ENCODE results near the gene SUN1.

The SUN1 gene

DNA sequence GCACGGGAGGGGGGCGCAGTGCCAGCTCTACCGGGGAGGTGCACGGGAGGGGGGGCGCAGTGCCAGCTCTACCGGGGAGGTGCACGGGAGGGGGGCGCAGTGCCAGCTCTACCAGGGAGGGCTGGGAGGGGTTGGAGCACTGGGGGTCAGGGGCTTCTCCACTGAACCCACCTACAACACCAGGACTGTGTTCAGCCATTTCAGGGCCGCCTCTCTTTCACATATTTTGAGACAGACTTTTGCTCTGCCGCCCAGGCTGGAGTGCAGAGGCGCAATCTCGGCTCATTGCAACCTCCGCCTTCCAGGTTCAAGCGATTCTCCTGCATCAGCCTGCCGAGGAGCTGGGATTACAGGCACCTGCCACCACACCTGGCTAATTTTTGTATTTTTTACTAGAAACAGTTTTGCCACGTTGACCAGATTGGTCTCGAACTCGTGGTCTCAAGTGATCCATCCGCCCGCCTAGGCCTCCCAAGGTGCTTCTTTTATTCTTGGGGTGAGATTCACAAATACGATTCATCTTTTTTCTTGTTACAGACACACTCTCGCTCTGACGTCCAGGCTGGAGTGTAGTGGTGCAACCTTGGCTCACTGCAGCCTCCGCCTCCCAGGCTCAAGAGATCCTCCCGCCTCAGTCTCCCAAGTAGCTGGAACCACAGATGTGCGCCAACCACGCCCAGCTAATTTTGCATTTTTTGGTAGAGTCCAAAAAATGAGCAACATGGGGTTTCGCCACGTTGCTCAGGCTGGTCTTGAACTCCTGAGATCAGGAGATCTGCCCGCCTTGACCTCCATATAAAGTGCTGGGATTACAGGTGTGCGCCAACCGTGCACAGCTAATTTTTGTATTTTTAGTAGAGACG lies 85.2 kb downstream of the SUN1 start:
- in situ Hi-C loops (cut with HindIII; ENCODE audit: low pct_ligation_motif_present, low sequenced_read_pairs) = no loop called here
- no peak for DNase-seq

DNA sequence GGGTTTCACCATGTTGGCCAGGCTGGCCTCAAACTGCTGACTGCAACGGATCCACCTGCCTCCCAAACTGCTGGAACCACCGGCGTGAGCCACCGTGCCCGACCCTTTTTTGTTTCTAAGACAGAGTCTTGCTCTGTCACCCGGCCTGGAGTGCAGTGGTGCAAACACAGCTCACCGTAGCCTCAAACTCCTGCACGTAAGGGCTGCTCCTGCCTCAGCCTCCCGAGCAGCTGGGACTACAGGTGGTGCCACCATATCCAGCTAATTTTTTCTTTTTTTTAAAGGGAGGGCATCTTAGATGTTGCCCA lies 85.8 kb downstream of the SUN1 start:
- H3K27ac ChIP-seq = no peak overlapping the region
- in situ Hi-C loops (cut with HindIII; ENCODE audit: low pct_ligation_motif_present, low sequenced_read_pairs) = no loop called here
- H3K36me3 ChIP-seq (replicated peaks) = no peaks in the 10 kb centered on the region
- H3K27me3 ChIP-seq (replicated peaks) = no peaks in the 10 kb centered on the region
- no peak for DNase-seq
- no peak overlapping the region for H3K4me3 ChIP-seq (ENCODE audit: low read depth, low read length)
- TF ChIP-seq, protein P1, sequence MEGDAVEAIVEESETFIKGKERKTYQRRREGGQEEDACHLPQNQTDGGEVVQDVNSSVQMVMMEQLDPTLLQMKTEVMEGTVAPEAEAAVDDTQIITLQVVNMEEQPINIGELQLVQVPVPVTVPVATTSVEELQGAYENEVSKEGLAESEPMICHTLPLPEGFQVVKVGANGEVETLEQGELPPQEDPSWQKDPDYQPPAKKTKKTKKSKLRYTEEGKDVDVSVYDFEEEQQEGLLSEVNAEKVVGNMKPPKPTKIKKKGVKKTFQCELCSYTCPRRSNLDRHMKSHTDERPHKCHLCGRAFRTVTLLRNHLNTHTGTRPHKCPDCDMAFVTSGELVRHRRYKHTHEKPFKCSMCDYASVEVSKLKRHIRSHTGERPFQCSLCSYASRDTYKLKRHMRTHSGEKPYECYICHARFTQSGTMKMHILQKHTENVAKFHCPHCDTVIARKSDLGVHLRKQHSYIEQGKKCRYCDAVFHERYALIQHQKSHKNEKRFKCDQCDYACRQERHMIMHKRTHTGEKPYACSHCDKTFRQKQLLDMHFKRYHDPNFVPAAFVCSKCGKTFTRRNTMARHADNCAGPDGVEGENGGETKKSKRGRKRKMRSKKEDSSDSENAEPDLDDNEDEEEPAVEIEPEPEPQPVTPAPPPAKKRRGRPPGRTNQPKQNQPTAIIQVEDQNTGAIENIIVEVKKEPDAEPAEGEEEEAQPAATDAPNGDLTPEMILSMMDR (IDR thresholded peaks at IDR 0.05; ENCODE audit: low read depth, low read length, missing control alignments) = no peak

More for the DNA sequence above, 85.2 kb downstream of the SUN1 start:
- Histone ChIP-seq H3K27ac (no peak overlapping the region), H3K27me3 (replicated peaks) (no peaks in the 10 kb centered on the region), H3K36me3 (replicated peaks) (no peaks in the 10 kb centered on the region), H3K4me3 (ENCODE audit: low read depth, low read length) (no peak overlapping the region)
- TF ChIP-seq, protein P1 (IDR thresholded peaks at IDR 0.05; ENCODE audit: low read depth, low read length, missing control alignments) = no peak

DNA sequence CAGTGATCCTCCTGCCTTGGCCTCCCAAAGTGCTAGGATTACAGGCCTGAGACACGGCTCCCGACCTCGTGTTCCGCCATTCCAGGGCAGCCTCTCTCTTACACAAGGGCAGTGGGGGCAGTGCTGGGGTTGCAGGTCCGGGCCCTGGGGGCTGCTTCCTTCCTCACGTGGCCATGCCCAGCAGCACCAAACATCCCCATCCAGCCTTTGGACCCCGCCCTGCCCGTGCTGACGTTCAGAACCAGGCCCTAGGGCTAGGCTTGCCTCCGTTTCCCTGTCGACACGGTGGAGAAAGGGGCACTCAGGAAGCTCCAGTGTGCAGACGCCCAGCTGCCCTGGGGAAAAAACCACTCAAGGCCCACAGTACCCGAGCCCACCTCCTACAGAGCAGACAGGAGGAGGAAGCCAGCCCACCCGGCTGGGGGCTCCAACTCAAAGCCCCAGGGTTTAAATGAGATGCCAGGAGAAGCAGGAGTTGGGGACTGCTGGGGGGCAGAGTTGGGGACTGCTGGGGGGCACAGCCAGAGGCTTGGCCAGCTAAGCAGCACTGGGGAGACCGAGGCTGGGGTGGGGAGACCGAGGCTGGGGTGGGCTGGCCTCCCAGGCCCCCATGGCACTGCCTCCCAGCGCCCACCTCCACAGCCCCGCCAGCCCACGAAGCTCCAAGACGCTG lies 86.3 kb downstream of the SUN1 start:
- H3K27me3 ChIP-seq (replicated peaks) = no peaks in the 10 kb centered on the region
- no peaks in the 10 kb centered on the region for H3K36me3 ChIP-seq (replicated peaks)
- H3K27ac ChIP-seq = no peak overlapping the region
- TF ChIP-seq, protein P1 (IDR thresholded peaks at IDR 0.05; ENCODE audit: low read depth, low read length, missing control alignments) = no peak
- in situ Hi-C loops (cut with HindIII; ENCODE audit: low pct_ligation_motif_present, low sequenced_read_pairs) = no loop called here
- no peak overlapping the region for H3K4me3 ChIP-seq (ENCODE audit: low read depth, low read length)
- no peak for DNase-seq

DNA sequence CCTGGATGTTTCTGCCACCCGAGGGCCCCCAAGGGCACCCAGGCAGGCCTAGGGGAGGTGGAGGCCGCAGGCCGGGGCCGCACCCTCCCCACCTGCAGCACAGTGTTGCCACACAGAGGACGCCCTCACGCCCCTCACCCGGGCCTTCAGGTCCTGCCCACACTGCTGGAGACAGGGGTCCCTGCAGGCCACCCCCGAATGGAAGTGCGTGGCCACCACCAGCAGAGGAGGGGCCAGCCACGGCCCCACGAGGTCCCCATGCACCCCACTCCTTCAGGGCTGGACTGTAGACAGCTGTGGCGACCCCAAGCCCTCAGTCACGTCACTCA lies 86.8 kb downstream of the SUN1 start:
- TF ChIP-seq, protein P1 (IDR thresholded peaks at IDR 0.05; ENCODE audit: low read depth, low read length, missing control alignments) = no peak
- no peak for DNase-seq
- in situ Hi-C loops (cut with HindIII; ENCODE audit: low pct_ligation_motif_present, low sequenced_read_pairs) = no loop called here

DNA sequence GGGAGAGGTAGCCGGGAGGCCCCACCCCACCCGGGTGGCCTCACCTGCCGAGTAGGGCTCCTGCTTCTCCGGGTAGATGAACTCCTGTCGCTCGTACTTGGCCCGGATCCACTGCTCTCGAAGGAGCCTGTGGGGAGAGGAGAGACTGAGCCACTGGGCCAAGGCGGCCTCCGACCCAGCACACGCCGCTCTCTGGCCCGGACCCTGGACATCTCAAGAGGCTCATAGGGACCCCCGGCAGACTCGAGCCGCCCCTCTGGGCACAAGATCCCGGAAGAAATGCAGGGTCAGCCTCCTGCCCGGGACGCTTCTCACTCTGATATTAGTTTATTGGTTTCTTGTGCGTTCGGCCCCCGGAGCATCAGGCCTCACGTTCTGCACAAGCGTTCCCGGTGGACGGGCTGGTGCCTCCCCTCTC lies 87.7 kb downstream of the SUN1 start:
- DNase-seq = no peak
- Histone ChIP-seq H3K27me3 (replicated peaks) (no peaks in the 10 kb centered on the region), H3K36me3 (replicated peaks) (no peaks in the 10 kb centered on the region), H3K4me3 (ENCODE audit: low read depth, low read length) (no peak overlapping the region), H3K27ac (no peak overlapping the region)
- TF ChIP-seq, protein P1 (IDR thresholded peaks at IDR 0.05; ENCODE audit: low read depth, low read length, missing control alignments) = no peak
- in situ Hi-C loops (cut with HindIII; ENCODE audit: low pct_ligation_motif_present, low sequenced_read_pairs) = no loop called here

More for the DNA sequence above, 86.8 kb downstream of the SUN1 start:
- no peaks in the 10 kb centered on the region for H3K27me3 ChIP-seq (replicated peaks)
- H3K4me3 ChIP-seq (ENCODE audit: low read depth, low read length) = no peak overlapping the region
- no peak overlapping the region for H3K27ac ChIP-seq
- H3K36me3 ChIP-seq (replicated peaks) = no peaks in the 10 kb centered on the region
